GM19397 (cell line): ENCODE measurements around the gene RAB27B.
"Not testable (repeated sequence)": the region's sequence is repeated elsewhere in the genome, so short reads cannot be mapped to it uniquely, and the experiment has no call there.

Experiments used
- ATAC-seq: cut with Tn5 transposase; IDR thresholded peaks from one replicate; pipeline ENCODE4 v1.9.1; 2021; ENCODE audit warnings: mild to moderate bottlenecking, moderate library complexity; ENCODE audit not compliant: unreplicated experiment

Gene RAB27B

GRCh38 chr18:54813977-54814565 is 14.2 kb upstream of the RAB27B start:
- no peak for ATAC-seq

GRCh38 chr18:54815086-54815485 is 13.2 kb upstream of the RAB27B start:
- no peak for ATAC-seq

- ATAC-seq, result not testable (repeated sequence)
Observed at GRCh38 chr18:54820785-54821275, 7.4 kb upstream of the RAB27B start.

- no peak for ATAC-seq
Observed at GRCh38 chr18:54822872-54823845, 5.1 kb upstream of the RAB27B start.

GRCh38 chr18:54824761-54825160 is 3.5 kb upstream of the RAB27B start:
- ATAC-seq, result no peak

- no peak for ATAC-seq
Observed at GRCh38 chr18:54825601-54826344, 2.5 kb upstream of the RAB27B start.

- no peak for ATAC-seq
Observed at GRCh38 chr18:54828986-54829385, 709 bp downstream of the RAB27B start.

GRCh38 chr18:54829856-54830255 is 1.6 kb downstream of the RAB27B start:
- ATAC-seq, result no peak

GRCh38 chr18:54830260-54830659 is 2.0 kb downstream of the RAB27B start:
- ATAC-seq, result no peak

GRCh38 chr18:54830866-54831265 is 2.6 kb downstream of the RAB27B start:
- no peak for ATAC-seq

- no peak for ATAC-seq
Observed at GRCh38 chr18:54835944-54836343, 7.7 kb downstream of the RAB27B start.

GRCh38 chr18:54843314-54843713 is 15.0 kb downstream of the RAB27B start:
- ATAC-seq, result no peak

- no peak for ATAC-seq
Observed at GRCh38 chr18:54845787-54846186, 17.5 kb downstream of the RAB27B start.

GRCh38 chr18:54848121-54848520 is 19.8 kb downstream of the RAB27B start:
- no peak for ATAC-seq

GRCh38 chr18:54849683-54850082 is 21.4 kb downstream of the RAB27B start:
- no peak for ATAC-seq

GRCh38 chr18:54850598-54850997 is 22.3 kb downstream of the RAB27B start:
- no peak for ATAC-seq

- no peak for ATAC-seq
Observed at GRCh38 chr18:54852780-54853675, 24.8 kb downstream of the RAB27B start.

- not testable (repeated sequence) for ATAC-seq
Observed at GRCh38 chr18:54855050-54855449, 26.8 kb downstream of the RAB27B start.

- no peak for ATAC-seq
Observed at GRCh38 chr18:54856105-54856646, 27.9 kb downstream of the RAB27B start.

GRCh38 chr18:54857499-54857898 is 29.2 kb downstream of the RAB27B start:
- ATAC-seq, result no peak
